ENCODE results near the gene NHERF1.

The NHERF1 gene

GRCh38 chr17:74767111-74767516, 18.7 kb downstream of the NHERF1 start:
- no peak for DNase-seq (ENCODE audit: low read depth)
- TF ChIP-seq CTCF (conservative IDR thresholded peaks at IDR 0.05; ENCODE audit: low read depth, low read length) = no peak
- no peak overlapping the region for H3K4me3 ChIP-seq (ENCODE audit: low read depth, low read length)

- DNase-seq (ENCODE audit: low read depth) = peak; percentile 43
- H3K4me3 ChIP-seq (ENCODE audit: low read depth, low read length) = no peak overlapping the region
- TF ChIP-seq CTCF (conservative IDR thresholded peaks at IDR 0.05; ENCODE audit: low read depth, low read length) = no peak
These were observed 19.8 kb downstream of the NHERF1 start for GRCh38 chr17:74768069-74768762.

- H3K4me3 ChIP-seq (ENCODE audit: low read depth, low read length) = no peak overlapping the region
- no peak for TF ChIP-seq CTCF (conservative IDR thresholded peaks at IDR 0.05; ENCODE audit: low read depth, low read length)
- DNase-seq (ENCODE audit: low read depth) = no peak
These were observed 20.3 kb downstream of the NHERF1 start for GRCh38 chr17:74768763-74769114.

GRCh38 chr17:74769266-74769855, 20.9 kb downstream of the NHERF1 start:
- H3K4me3 ChIP-seq (ENCODE audit: low read depth, low read length) = no peak overlapping the region
- no peak for TF ChIP-seq CTCF (conservative IDR thresholded peaks at IDR 0.05; ENCODE audit: low read depth, low read length)

GRCh38 chr17:74769856-74770497, 21.5 kb downstream of the NHERF1 start:
- no peak for TF ChIP-seq CTCF (conservative IDR thresholded peaks at IDR 0.05; ENCODE audit: low read depth, low read length)
- H3K4me3 ChIP-seq (ENCODE audit: low read depth, low read length) = no peak overlapping the region
- no peak for DNase-seq (ENCODE audit: low read depth)

More at GRCh38 chr17:74769266-74769855, 20.9 kb downstream of the NHERF1 start:
- no peak for DNase-seq (ENCODE audit: low read depth)

GRCh38 chr17:74770498-74771318, 22.3 kb downstream of the NHERF1 start:
- DNase-seq (ENCODE audit: low read depth) = peak; percentile 58
- H3K4me3 ChIP-seq (ENCODE audit: low read depth, low read length) = no peak overlapping the region
- TF ChIP-seq CTCF (conservative IDR thresholded peaks at IDR 0.05; ENCODE audit: low read depth, low read length) = peak; percentile 83

Data from choroid plexus epithelial cell (primary cell).